Renal cortical epithelial cell (primary cell): Measurements from ENCODE around the gene NRCAM. TPM values are rescaled to one million over a fixed set of nuclear protein-coding genes. Genes with fewer than 3 reads are reported as not detected.
"Not testable (repeated sequence)": the region's sequence is repeated elsewhere in the genome, so short reads cannot be mapped to it uniquely, and the experiment has no call there.

ENCODE experiments used
- DNase-seq: peaks from one replicate; pipeline ENCODE4 v3.0.0-alpha.2; 2011; ENCODE audit warnings: low read depth
- total RNA-seq: library from RNA; depleted of rRNA; stranded (reverse); fragments of >200 nt; gene quantifications from 2 replicates; pipeline ENCODE4 v1.2.3, GENCODE V29; 2014

Gene NRCAM
- total RNA-seq, 1 donor from 2014 or later, result 254 TPM

DNA sequence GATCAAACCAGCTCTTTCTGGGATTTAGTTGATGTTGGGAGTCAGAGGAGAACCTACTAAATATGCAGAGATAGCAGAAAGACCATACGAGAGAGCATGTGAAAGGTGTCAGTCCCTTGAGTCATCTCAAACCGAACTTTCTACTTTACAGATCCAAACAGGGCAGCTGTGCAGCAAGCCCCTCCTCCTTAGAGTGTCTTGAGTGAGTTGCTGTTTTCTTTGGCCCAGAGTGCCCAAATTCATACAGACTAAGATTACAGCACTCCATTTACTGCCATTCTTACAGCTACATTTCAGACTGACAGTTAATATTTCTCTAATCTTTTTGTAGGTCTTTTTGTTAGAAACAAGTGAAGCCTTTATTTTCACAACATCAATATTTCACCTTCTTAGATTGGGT lies 53.4 kb downstream of the NRCAM start:
- DNase-seq, result no peak

DNA sequence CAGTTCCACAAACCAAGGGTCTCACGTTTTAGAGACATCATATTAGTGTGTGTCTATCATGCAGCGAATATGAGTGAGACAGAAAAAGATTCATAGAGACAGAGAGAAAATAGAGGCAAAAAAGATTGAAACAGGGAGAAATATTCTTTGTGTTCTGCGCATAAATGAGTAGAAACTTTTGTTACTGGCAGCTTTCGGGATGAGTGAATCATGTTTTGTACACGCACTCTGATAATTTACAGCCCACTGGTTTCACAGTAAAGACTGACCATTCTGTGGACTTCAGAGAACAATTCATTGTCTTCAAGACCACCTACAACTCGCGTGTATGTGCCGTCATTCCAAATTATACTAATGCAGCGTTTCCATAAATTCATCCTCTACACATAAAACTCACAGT lies 60.2 kb downstream of the NRCAM start:
- no peak for DNase-seq

- peak; percentile 69 for DNase-seq
Measured at GRCh38 chr7:108395426-108395825, 60.8 kb downstream of the NRCAM start.

DNA sequence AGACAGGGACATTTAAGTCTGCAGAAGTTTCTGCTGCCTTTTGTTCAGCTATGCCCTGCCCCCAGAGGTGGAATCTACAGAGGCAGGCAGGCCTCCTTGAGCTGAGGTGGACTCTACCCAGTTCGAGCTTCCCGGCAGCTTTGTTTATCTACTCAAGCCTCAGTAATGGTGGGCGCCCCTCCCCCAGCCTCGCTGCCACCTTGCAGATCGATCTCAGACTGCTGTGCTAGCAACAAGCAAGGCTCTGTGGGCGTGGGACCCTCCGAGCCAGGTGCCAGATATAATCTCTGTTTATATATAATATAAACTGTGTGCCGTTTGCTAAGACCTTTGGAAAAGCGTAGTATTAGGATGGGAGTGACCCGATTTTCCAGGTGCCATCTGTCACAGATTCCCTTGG lies 63.1 kb downstream of the NRCAM start:
- DNase-seq, result not testable (repeated sequence)

GRCh38 chr7:108387686-108388085 lies 68.5 kb downstream of the NRCAM start:
- DNase-seq, result not testable (repeated sequence)

DNA sequence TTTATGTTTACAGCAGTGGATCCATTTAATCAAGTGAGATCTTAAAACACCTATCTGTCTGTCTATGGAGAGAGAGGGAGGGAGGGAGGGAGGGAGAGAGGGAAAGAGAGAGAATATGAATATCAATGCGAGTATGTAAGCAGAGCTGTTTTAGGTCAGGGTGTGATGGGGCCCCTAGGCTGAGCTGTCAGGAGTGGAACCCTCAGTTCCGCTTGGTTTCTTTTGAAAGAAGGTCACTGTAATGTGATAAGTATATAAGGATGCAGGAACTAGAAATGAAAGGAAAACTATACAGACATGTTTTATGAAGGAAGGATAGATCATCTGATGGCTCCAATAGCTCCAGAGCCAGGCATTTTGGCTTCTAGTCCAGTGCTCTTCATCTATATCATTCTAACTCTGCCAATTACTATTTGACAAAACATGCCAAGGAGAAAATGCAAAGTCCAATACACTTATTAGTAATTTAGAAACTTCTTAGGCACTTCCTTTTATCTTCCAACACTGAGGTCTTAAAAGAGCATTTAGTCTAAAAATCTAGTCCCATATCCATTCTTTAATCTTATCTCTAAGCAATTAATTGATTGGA lies 70.3 kb downstream of the NRCAM start:
- no peak for DNase-seq

GRCh38 chr7:108384716-108385483 lies 71.3 kb downstream of the NRCAM start:
- peak; percentile 56 for DNase-seq

DNA sequence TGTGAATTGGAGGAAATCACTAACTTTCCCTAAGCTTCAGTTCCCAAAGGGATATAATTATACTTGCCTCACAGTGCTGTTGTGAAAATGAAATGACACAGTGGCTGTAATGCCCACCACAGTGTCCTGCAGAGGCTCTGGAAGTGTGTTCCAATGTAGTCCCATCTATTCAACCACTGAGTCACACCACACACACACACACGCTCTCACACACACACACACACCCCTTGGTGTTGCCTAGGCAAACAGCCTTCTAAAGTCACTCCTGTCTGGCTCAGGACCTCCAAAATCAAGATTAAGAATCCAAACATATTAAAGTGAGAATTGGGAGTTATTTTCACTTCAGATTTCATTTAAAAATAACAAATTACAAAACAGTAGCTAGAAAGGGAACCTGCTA lies 73.3 kb downstream of the NRCAM start:
- DNase-seq, result no peak

GRCh38 chr7:108380517-108380916 lies 75.7 kb downstream of the NRCAM start:
- DNase-seq, result no peak

DNA sequence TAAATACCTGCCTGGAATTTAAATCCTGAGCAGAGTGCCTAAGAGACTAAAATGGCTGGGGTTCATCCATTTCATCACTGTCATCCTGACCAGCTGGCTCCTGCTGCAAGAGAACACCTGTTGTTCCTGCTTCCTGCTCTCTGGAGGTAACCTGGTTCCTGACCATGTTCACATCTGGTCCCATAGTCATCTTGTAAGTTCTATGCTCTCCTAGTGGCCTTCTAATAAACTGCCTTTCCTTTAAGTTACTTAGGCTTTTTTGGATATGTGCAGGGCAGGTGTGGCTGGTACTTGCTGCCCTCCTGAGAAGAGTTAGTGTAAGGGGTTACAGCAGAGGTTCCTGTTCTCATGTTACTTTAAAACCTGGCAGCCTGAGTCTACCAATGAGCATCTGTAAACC lies 80.0 kb downstream of the NRCAM start:
- DNase-seq, result no peak

- DNase-seq, result no peak
Measured at GRCh38 chr7:108375668-108376067, 80.6 kb downstream of the NRCAM start.

- DNase-seq, result no peak
Measured at GRCh38 chr7:108374899-108375298, 81.3 kb downstream of the NRCAM start.

DNA sequence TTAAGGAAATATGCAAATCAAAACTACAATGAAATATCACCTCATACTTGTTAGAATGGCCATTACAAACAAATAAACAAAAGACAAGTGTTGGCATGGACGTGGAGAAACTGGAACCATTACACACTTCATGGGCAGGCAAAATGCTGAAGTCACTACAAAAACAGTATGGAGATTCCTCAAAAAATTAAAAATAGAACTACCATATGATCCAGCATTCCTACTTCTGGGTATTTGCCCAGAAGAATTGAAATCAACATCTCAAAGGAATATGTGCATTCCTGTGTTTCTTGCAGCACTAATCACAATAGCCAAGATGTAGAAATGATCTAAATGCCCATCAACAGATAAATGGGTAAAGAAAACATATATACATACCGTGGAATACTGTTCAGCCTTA lies 83.6 kb downstream of the NRCAM start:
- no peak for DNase-seq

GRCh38 chr7:108370616-108371015 lies 85.6 kb downstream of the NRCAM start:
- DNase-seq, result no peak

DNA sequence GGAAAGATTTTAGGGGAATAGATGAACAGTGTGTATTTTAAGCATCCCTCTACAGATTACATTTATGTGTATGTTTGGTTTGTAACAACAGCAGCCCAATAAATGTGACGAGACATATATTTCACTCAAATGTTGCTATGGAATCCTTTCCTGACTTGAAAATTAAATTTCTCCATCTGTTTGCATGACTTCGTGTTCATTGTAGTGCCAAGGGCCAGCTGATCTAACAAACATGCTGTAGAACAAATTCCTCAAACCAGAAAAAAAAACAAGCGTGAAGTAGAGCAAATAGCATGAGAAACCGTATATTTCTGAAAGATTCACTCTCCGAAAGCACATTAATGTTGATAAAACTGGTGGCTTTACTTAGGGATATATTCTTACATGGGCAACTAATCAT lies 87.8 kb downstream of the NRCAM start:
- no peak for DNase-seq

- DNase-seq, result no peak
Measured at GRCh38 chr7:108367946-108368345, 88.3 kb downstream of the NRCAM start.

DNA sequence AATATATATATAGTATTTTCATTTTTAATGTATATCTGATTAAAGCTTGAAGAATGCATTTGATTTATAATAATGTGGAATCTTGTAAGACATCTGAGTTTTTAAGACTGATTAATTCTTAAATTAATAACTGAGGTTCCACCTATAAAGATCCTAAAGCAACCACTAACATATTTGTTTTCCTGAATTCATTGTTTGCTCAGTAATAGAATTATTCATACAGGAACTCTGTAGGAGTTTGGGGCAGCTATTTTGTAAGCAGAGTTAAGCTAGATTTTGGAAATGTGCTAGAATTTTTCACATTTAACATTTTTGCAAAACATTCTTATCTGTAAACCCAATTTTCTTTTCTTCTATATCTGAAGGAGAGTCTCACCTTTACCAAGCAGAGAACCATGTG lies 88.9 kb downstream of the NRCAM start:
- DNase-seq, result no peak

DNA sequence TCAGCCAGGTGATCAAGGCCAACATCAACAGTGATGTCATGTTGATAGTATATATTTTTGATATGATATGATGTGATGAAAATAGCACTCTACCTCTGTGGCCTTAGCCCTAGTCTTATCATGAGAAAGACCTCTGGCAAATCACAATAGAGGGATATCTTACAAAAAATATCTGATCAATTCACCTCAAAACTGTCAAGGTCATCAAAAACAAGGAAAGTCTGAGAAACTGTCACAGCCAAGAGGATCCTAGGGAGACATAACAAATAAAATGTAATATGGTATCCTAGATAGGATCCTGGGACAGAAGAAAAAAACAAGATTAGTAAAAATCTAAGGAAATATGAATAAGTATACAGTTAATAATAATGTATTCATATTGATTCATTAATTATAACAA lies 92.6 kb downstream of the NRCAM start:
- no peak for DNase-seq

DNA sequence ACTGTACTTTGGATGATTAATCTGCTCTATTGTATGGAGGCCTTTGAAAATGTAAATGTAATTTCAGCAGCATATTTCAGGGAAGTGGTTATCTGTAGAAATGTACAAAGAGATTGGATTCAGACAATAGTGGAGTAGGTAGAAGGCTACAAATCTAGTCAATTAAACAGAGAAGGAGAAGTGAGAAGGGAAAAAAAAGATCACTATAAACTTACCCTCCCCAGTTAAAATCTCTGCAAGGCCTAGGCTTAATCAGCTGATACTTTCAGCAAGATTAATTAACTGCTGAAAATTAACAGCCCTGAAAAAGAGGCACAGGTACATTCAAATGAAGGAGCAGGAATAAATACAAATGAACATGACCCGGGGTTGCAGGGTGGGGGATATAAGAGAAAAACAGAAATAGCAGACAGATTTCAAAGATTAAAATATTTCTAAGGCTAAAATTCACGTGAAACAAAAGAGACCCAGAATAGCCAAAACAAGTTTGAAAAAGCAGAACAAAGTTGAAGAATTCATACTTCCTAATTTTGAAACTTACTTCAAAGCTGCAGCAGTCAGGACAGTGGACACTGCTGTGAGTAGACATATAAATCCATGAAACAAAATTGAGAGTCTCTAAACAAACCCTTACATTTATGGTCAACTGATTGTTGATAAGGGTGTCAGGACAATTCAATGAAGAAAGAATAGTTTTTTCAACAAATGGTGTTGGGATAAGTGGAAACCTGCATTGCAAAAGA lies 96.0 kb downstream of the NRCAM start:
- DNase-seq, result no peak

GRCh38 chr7:108358553-108358952 lies 97.7 kb downstream of the NRCAM start:
- DNase-seq, result peak; percentile 92

GRCh38 chr7:108351729-108352131 lies 104.5 kb downstream of the NRCAM start:
- no peak for DNase-seq

DNA sequence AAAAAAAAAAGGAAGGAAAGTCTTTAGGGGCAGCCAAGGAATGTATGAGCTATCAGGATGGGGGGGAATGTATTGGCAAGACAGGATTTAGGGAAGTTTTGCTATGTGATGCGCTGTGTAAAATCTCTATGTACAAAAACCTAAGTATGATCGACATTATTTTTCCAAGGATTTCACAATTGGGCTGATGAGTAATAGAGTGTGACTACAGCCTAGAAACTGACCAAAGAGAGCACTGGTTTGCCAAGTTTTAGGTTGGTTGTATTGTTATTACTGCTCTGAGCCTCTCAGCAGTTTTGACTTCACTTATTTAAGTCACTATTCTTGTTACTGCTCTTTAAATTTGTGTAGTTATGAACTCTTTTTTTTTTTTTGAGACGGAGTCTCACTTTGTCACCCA lies 107.3 kb downstream of the NRCAM start:
- DNase-seq, result peak; percentile 82

DNA sequence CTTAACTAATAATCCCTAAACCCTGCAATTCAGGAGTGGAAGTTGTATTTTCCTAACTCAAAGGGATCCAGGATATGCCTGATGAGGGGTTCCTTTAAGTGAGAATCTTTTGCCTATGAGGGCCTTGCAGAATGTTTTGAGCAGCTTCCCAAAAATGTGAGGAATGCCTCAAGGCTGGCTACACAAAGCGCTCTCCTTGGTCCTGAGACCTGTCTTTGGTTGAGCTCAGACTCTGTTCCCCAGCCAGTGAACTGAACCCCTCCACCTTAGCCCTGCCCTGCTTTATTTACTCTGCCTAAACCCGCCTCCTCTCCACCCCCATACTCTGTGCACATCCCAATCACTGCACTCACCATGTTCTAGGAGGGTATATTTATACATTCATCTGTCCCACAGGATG lies 108.6 kb downstream of the NRCAM start:
- DNase-seq, result peak; percentile 58
